Left lung (tissue), 10 donors: ENCODE data around the gene MAGI1. TPM values are rescaled to one million over a fixed set of nuclear protein-coding genes. Genes with fewer than 3 reads are reported as not detected.

Experiments
- ATAC-seq: fragments of 200-7000 bp; cut with Tn5 transposase; one replicate; pipeline ENCODE4 v1.9.1; 2020; ENCODE audit warnings: moderate library complexity
- DNase-seq, 4 donors: peaks; one replicate each; pipeline ENCODE4 v3.0.0-alpha.2; 2013 to 2020
- H3K27ac ChIP-seq, 2 donors: fragments of 200-600 bp; sonication (generic) in 1 of 2; one replicate each; pipeline versions ENCODE4 v1.5.0 to v1.8.0; 2020 to 2021
- H3K27me3 ChIP-seq, 2 donors: fragments of 200-600 bp; sonication (generic) in 1 of 2; one replicate each; pipeline versions ENCODE4 v1.5.0 to v1.8.0; 2020 to 2021
- H3K36me3 ChIP-seq, 2 donors: fragments of 200-600 bp; sonication (generic) in 1 of 2; one replicate each; pipeline versions ENCODE4 v1.5.0 to v1.8.0; 2020 to 2021
- H3K4me1 ChIP-seq, 2 donors: fragments of 200-600 bp; one replicate each; pipeline ENCODE4 v1.8.0; 2021
- H3K4me3 ChIP-seq, 2 donors: fragments of 200-600 bp; sonication (generic) in 1 of 2; one replicate each; pipeline versions ENCODE4 v1.5.0 to v1.8.0; 2020 to 2021; ENCODE audit warnings: mild to moderate bottlenecking in 1 of 2
- H3K9me3 ChIP-seq, 2 donors: fragments of 200-600 bp; sonication (generic) in 1 of 2; one replicate each; pipeline versions ENCODE4 v1.5.0 to v1.8.0; 2020 to 2021
- CTCF ChIP-seq, 2 donors: fragments of 200-600 bp; sonication (generic) in 1 of 2; IDR thresholded peaks; one replicate each; pipeline versions ENCODE4 v1.5.0 to v1.8.0; 2021; ENCODE audit warnings: antibody characterized with exemption in 2 of 2
- intact Hi-C, 2 donors: fragments of 100-400 bp; cut with DNase I; formaldehyde crosslinking; loops; one replicate each; pipeline versions ENCODE4 v1.11.2 to v1.14.2; 2022
- polyA plus RNA-seq, 6 donors: library from polyadenylated mRNA; unstranded; fragments of 120-200 nt; gene quantifications; one replicate each; pipeline ENCODE4 v1.2.1, GENCODE V29; 2013; ENCODE audit not compliant: insufficient read length in 6 of 6
- total RNA-seq, 2 donors: library from RNA; stranded (reverse); fragmentation: NEBNext Ultra II Directional; extraction: Animal tissue kit (Norgen Biotek cat#: 25700); gene quantifications; one replicate each; pipeline ENCODE4 v1.2.1, GENCODE V29; 2021
- donor health status: DM: no; HTN: yes; CAD: no.
- donor health status: DM: no; HTN: no; CAD: no.

MAGI1 gene
- total and polyA plus RNA-seq, 8 donors: 25.4 to 32.0 (median 28.7) TPM

- DNase-seq (no peak), ATAC-seq (no peak)
- intact Hi-C loops: no loop called here
- Histone ChIP-seq H3K9me3 (no peaks in the 10 kb centered on the region), H3K4me3 (no peak overlapping the region), H3K4me1 (no peaks in the 10 kb centered on the region), H3K27ac (no peak overlapping the region), H3K36me3 (no peaks in the 10 kb centered on the region), H3K27me3 (no peaks in the 10 kb centered on the region)
- no peak for TF ChIP-seq CTCF (IDR thresholded peaks at IDR 0.05)
These were observed 450.9 kb downstream of the MAGI1 start for GRCh38 chr3:65587650-65588439.

- H3K27me3 ChIP-seq: no peaks in the 10 kb centered on the region
- TF ChIP-seq CTCF (IDR thresholded peaks at IDR 0.05): no peak
- H3K36me3 ChIP-seq: no peaks in the 10 kb centered on the region
- intact Hi-C loops: no loop called here
- H3K4me1 ChIP-seq: no peaks in the 10 kb centered on the region
- H3K9me3 ChIP-seq: no peaks in the 10 kb centered on the region
- ATAC-seq (no peak), DNase-seq (no peak)
- no peak overlapping the region for H3K4me3 ChIP-seq
- no peak overlapping the region for H3K27ac ChIP-seq
These were observed 453.8 kb downstream of the MAGI1 start for GRCh38 chr3:65584913-65585312.

- no peak for TF ChIP-seq CTCF (IDR thresholded peaks at IDR 0.05)
- H3K27ac ChIP-seq: no peak overlapping the region
- no peak for ATAC-seq
- no peaks in the 10 kb centered on the region for H3K27me3 ChIP-seq
- H3K4me1 ChIP-seq: no peaks in the 10 kb centered on the region
- no peaks in the 10 kb centered on the region for H3K36me3 ChIP-seq
- H3K9me3 ChIP-seq: no peaks in the 10 kb centered on the region
- H3K4me3 ChIP-seq: no peak overlapping the region
- no peak for DNase-seq
- intact Hi-C loops: no loop called here
These were observed 454.7 kb downstream of the MAGI1 start for GRCh38 chr3:65584002-65584401.

- Histone ChIP-seq H3K36me3 (no peaks in the 10 kb centered on the region), H3K4me1 (no peaks in the 10 kb centered on the region), H3K27ac (no peak overlapping the region), H3K9me3 (no peaks in the 10 kb centered on the region), H3K4me3 (no peak overlapping the region), H3K27me3 (no peaks in the 10 kb centered on the region)
- no peak for DNase-seq
- ATAC-seq: no peak
- no peak for TF ChIP-seq CTCF (IDR thresholded peaks at IDR 0.05)
- intact Hi-C loops: no loop called here
These were observed 455.5 kb downstream of the MAGI1 start for GRCh38 chr3:65583188-65583587.

GRCh38 chr3:65582012-65582717 lies 456.6 kb downstream of the MAGI1 start:
- intact Hi-C loops: no loop called here
- Histone ChIP-seq H3K9me3 (no peaks in the 10 kb centered on the region), H3K4me3 (no peak overlapping the region), H3K36me3 (no peaks in the 10 kb centered on the region), H3K27ac (no peak overlapping the region), H3K4me1 (no peaks in the 10 kb centered on the region), H3K27me3 (no peaks in the 10 kb centered on the region)
- DNase-seq: no peak
- ATAC-seq: no peak
- TF ChIP-seq CTCF (IDR thresholded peaks at IDR 0.05): no peak
